Heart left ventricle (tissue), 16 donors: ENCODE results near the gene TIFAB. TPM values are rescaled to one million over a fixed set of nuclear protein-coding genes. Genes with fewer than 3 reads are reported as not detected.

Source experiments
- ATAC-seq, 4 donors: fragments of 200-7000 bp; cut with Tn5 transposase; one replicate each; pipeline ENCODE4 v1.9.1; 2020 to 2022; ENCODE audit warnings: moderate library complexity in 4 of 4, mild to moderate bottlenecking in 3 of 4, moderate number of reproducible peaks in 1 of 4
- DNase-seq, 5 donors: peaks; one replicate each; pipeline ENCODE4 v3.0.0-alpha.2; 2020
- H3K27ac ChIP-seq, 12 donors: fragments of 200-600 bp; sonication (generic) in 4 of 12; one replicate each; pipeline versions ENCODE4 v1.5.0 to v1.8.0; 2016 to 2022; ENCODE audit warnings: mild to moderate bottlenecking in 2 of 12
- H3K27me3 ChIP-seq, 9 donors: fragments of 200-600 bp; sonication (generic) in 2 of 9; one replicate each; pipeline versions ENCODE4 v1.5.1 to v1.8.0; 2016 to 2022; ENCODE audit warnings: mild to moderate bottlenecking in 3 of 9
- H3K36me3 ChIP-seq, 9 donors: fragments of 200-600 bp; sonication (generic) in 2 of 9; one replicate each; pipeline versions ENCODE4 v1.5.0 to v1.8.0; 2018 to 2022; ENCODE audit warnings: mild to moderate bottlenecking in 2 of 9
- H3K4me1 ChIP-seq, 12 donors: fragments of 200-600 bp; sonication (generic) in 4 of 12; one replicate each; pipeline versions ENCODE4 v1.5.0 to v1.8.0; 2016 to 2022; ENCODE audit warnings: mild to moderate bottlenecking in 3 of 12
- H3K4me3 ChIP-seq, 12 donors: fragments of 200-600 bp; sonication (generic) in 4 of 12; one replicate each; pipeline versions ENCODE4 v1.5.0 to v1.8.0; 2017 to 2022; ENCODE audit warnings: mild to moderate bottlenecking in 9 of 12, moderate library complexity in 4 of 12
- H3K9me3 ChIP-seq, 12 donors: fragments of 200-600 bp; sonication (generic) in 4 of 12; one replicate each; pipeline versions ENCODE4 v1.5.0 to v1.8.0; 2016 to 2022; ENCODE audit warnings: mild to moderate bottlenecking in 1 of 12
- CTCF ChIP-seq, 12 donors: fragments of 200-600 bp; sonication (generic) in 4 of 12; IDR thresholded peaks; one replicate each; pipeline versions ENCODE4 v1.5.0 to v1.8.0; 2018 to 2022; ENCODE audit warnings: antibody characterized with exemption in 12 of 12, mild to moderate bottlenecking in 5 of 12
- POLR2A ChIP-seq, 2 donors: fragments of 450-650 bp; IDR thresholded peaks; one replicate each; pipeline ENCODE4 v1.6.1; 2017; ENCODE audit warnings: antibody characterized with exemption in 2 of 2, mild to moderate bottlenecking in 2 of 2, moderate library complexity in 2 of 2
- WGBS, 4 donors: extraction: QIAGEN DNeasy Blood & Tissue Kit in 2 of 4; methylation state at CpG; one replicate each; pipeline versions ENCODE4 v1.1.5 to v1.1.7; 2013 to 2018; 5-methylcytosine and 5-hydroxymethylcytosine counted together
- intact Hi-C, 10 donors: fragments of 100-400 bp; cut with DNase I; formaldehyde crosslinking; loops; one replicate each; pipeline versions ENCODE4 v1.11.1 to v1.14.2; 2022
- polyA plus RNA-seq, 2 donors: library from polyadenylated mRNA; stranded (reverse); fragments of 200-250 nt; gene quantifications; one replicate each; pipeline ENCODE4 v1.2.3, GENCODE V29; 2013
- total RNA-seq, 9 donors: library from RNA; depleted of rRNA in 2 of 9; stranded (reverse); fragments of >200 nt in 2 of 9; fragmentation: NEBNext Ultra II Directional in 3 of 9; extraction: Animal tissue kit (Norgen Biotek cat#: 25700) in 3 of 9; gene quantifications; one replicate each; pipeline versions ENCODE4 v1.1.0 to v1.2.4, GENCODE V29; 2016 to 2023
- donor health status: ischemic (EF 13 %, LVEDD 7.1; RV severe dilation, severe dysfunction).
- donor health status: healthy with polysubstance abuse.
- donor health status: DM: no; HTN: yes; CAD: no.
- donor health status: DM: no; HTN: no; CAD: no.
- donor health status: ischemic (EF 25% LVEDD 6.9; RV normal size, moderate dysfunction).
- donor health status: ischemic (EF 25% LVEDD 5.7; RV mildly dilated, moderate dysfunction).
- donor health status: healthy.
- donor health status: DM: yes; HTN: yes; CAD: no.
- donor health status: ischemic (EF 35%, LVEDD 5.7; RV mildly dilated, moderate dysfunction).
- donor health status: nonischemic (EF 11% LVEDD 7.7; RV severe dilation, severe dysfunction).
- donor health status: DM: yes; HTN: yes; CAD: no.
- donor health status: PGD.
- donor health status: ischemic (EF 29% LVEDD 5.4; RV normal size, mild dysfunction).
- donor health status: nonischemic (EF 23%, LVEDD 6.1; RV moderate dilation, normal function).

TIFAB gene
- total and polyA plus RNA-seq, 11 donors, result 0.01 to 1.3 (median 0.38) TPM; not detected in 7

GRCh38 chr5:135491038-135491551, 38.9 kb upstream of the TIFAB start:
- WGBS, 4 donors, result 13 to 30% (median 18%) methylated on average over 10 to 14 of the region's 14 CpGs
- H3K36me3 ChIP-seq, result no peaks in the 10 kb centered on the region
- intact Hi-C loops, result no loop called here
- no peak overlapping the region for H3K27ac ChIP-seq
- no peak for DNase-seq
- H3K4me3 ChIP-seq, result no peak overlapping the region
- no peaks in the 10 kb centered on the region for H3K9me3 ChIP-seq
- ATAC-seq, result no peak
- H3K4me1 ChIP-seq, result peaks cover 0 to 32% (median 18%) of the 10 kb centered on the region in 12 donors
- TF ChIP-seq POLR2A (IDR thresholded peaks at IDR 0.05), result no peak
- TF ChIP-seq CTCF (IDR thresholded peaks at IDR 0.05), result no peak
- peaks cover 24 to 95% (median 66%) of the 10 kb centered on the region in 9 donors for H3K27me3 ChIP-seq

GRCh38 chr5:135490245-135491037, 38.3 kb upstream of the TIFAB start:
- Histone ChIP-seq H3K27ac (no peak overlapping the region), H3K27me3 (peaks cover 24 to 95% (median 67%) of the 10 kb centered on the region in 9 donors), H3K36me3 (no peaks in the 10 kb centered on the region), H3K4me3 (peak overlapping the region in 10 of 12 donors; percentile 2 to 44 (median 30)), H3K9me3 (no peaks in the 10 kb centered on the region), H3K4me1 (peaks cover 0 to 32% (median 18%) of the 10 kb centered on the region in 12 donors)
- TF ChIP-seq POLR2A (IDR thresholded peaks at IDR 0.05) (no peak), CTCF (IDR thresholded peaks at IDR 0.05) (no peak)
- WGBS, 4 donors, result 5 to 8% (median 6%) methylated on average over 37 to 49 of the region's 49 CpGs
- DNase-seq, result no peak
- intact Hi-C loops, result no loop called here
- ATAC-seq, result no peak

- WGBS, 4 donors, result 2 to 3% (median 2%) methylated on average over 48 to 53 of the region's 53 CpGs
- Histone ChIP-seq H3K27ac (no peak overlapping the region), H3K4me3 (peak overlapping the region in 10 of 12 donors; percentile 10 to 45 (median 34)), H3K36me3 (no peaks in the 10 kb centered on the region), H3K4me1 (peaks cover 0 to 32% (median 18%) of the 10 kb centered on the region in 12 donors), H3K27me3 (peaks cover 24 to 93% (median 67%) of the 10 kb centered on the region in 9 donors), H3K9me3 (no peaks in the 10 kb centered on the region)
- ATAC-seq, result no peak
- intact Hi-C loops, result no loop called here
- no peak for TF ChIP-seq POLR2A (IDR thresholded peaks at IDR 0.05)
- no peak for TF ChIP-seq CTCF (IDR thresholded peaks at IDR 0.05)
- DNase-seq, result no peak
These were observed 37.5 kb upstream of the TIFAB start for GRCh38 chr5:135489466-135490244.
